Peyer's patch (tissue), 4 donors: ENCODE measurements around the gene LANCL3. TPM values are rescaled to one million over a fixed set of nuclear protein-coding genes. Genes with fewer than 3 reads are reported as not detected.

ENCODE experiments used
- DNase-seq, 3 donors: peaks; one replicate each; pipeline ENCODE4 v3.0.0-alpha.2; 2017 to 2019
- H3K27ac ChIP-seq, 4 donors: fragments of 200-600 bp; sonication (generic); one replicate each; pipeline ENCODE4 v1.5.1; 2016 to 2019
- H3K27me3 ChIP-seq, 2 donors: fragments of 200-600 bp; sonication (generic); one replicate each; pipeline ENCODE4 v1.5.1; 2019
- H3K36me3 ChIP-seq, 3 donors: fragments of 200-600 bp; sonication (generic); one replicate each; pipeline ENCODE4 v1.5.1; 2016 to 2019
- H3K4me1 ChIP-seq, 4 donors: fragments of 200-600 bp; sonication (generic); one replicate each; pipeline ENCODE4 v1.5.1; 2016 to 2019
- H3K4me3 ChIP-seq, 4 donors: fragments of 200-600 bp; sonication (generic); 1 replicate in 3 of 4; 2 replicates in 1 of 4; pipeline ENCODE4 v1.5.1; 2016 to 2019; ENCODE audit warnings: mild to moderate bottlenecking in 1 of 4
- H3K9me3 ChIP-seq, 4 donors: fragments of 200-600 bp; sonication (generic); one replicate each; pipeline ENCODE4 v1.5.1; 2016 to 2019; ENCODE audit warnings: mild to moderate bottlenecking in 1 of 4
- CTCF ChIP-seq, 6 experiments: fragments of 450-650 bp in 4 of 6; fragments of 200-600 bp in 2 of 6; sonication (generic) in 1 of 6; IDR thresholded peaks; one replicate each; pipeline ENCODE4 v1.5.1; 2017 to 2019; ENCODE audit warnings: antibody characterized with exemption in 6 of 6, mild to moderate bottlenecking in 3 of 6, moderate library complexity in 1 of 6
- POLR2A ChIP-seq, 2 donors: fragments of 450-650 bp; IDR thresholded peaks; one replicate each; pipeline ENCODE4 v1.5.1; 2017; ENCODE audit warnings: antibody characterized with exemption in 2 of 2, mild to moderate bottlenecking in 2 of 2, moderate library complexity in 2 of 2
- total RNA-seq, 4 donors: library from RNA; depleted of rRNA; stranded (reverse); fragments of >200 nt; gene quantifications; one replicate each; pipeline ENCODE4 v1.1.0, GENCODE V29; 2016

LANCL3 gene
- total RNA-seq, 4 donors from 2014 or later: 0.28 to 3.4 (median 0.88) TPM; not detected in 1

- TF ChIP-seq POLR2A (IDR thresholded peaks at IDR 0.05) (peak; percentile 51 to 60), CTCF (IDR thresholded peaks at IDR 0.05) (no peak)
- peak; percentile 25 to 78 (median 78) for DNase-seq
- H3K27ac ChIP-seq: peak within 1 kb of the TSS; percentile 62 to 94 (median 82)
Measured at GRCh38 chrX:37685381-37686359, 114.2 kb downstream of the LANCL3 start, which contains the start of gene XK. Gene XK, plus strand, starts transcription at chrX:37685791. Its CDS starts 171 bp downstream, at chrX:37685962.

GRCh38 chrX:37686369-37686995, 115.0 kb downstream of the LANCL3 start:
- no peak for DNase-seq
- Histone ChIP-seq H3K36me3 (no peaks in the 10 kb centered on the region), H3K4me1 (no peaks in the 10 kb centered on the region), H3K27me3 (no peaks in the 10 kb centered on the region), H3K27ac (peak overlapping the region in 3 of 4 donors; percentile 71 to 94 (median 92)), H3K9me3 (no peaks in the 10 kb centered on the region), H3K4me3 (peak overlapping the region; percentile 37 to 64 (median 50))
- no peak for TF ChIP-seq POLR2A (IDR thresholded peaks at IDR 0.05)
- TF ChIP-seq CTCF (IDR thresholded peaks at IDR 0.05): no peak

More at GRCh38 chrX:37685381-37686359, 114.2 kb downstream of the LANCL3 start, which contains the start of gene XK:
- H3K9me3 ChIP-seq: no peaks in the 10 kb centered on the region
- H3K4me3 ChIP-seq: peak within 1 kb of the TSS; percentile 37 to 64 (median 50)
- no peaks in the 10 kb centered on the region for H3K36me3 ChIP-seq
- no peaks in the 10 kb centered on the region for H3K4me1 ChIP-seq
- no peaks in the 10 kb centered on the region for H3K27me3 ChIP-seq

GRCh38 chrX:37686996-37687395, 115.5 kb downstream of the LANCL3 start:
- H3K36me3 ChIP-seq: no peaks in the 10 kb centered on the region
- peak overlapping the region in 2 of 4 donors; percentile 59 to 64 for H3K4me3 ChIP-seq
- no peaks in the 10 kb centered on the region for H3K9me3 ChIP-seq
- DNase-seq: no peak
- H3K27ac ChIP-seq: peak overlapping the region in 2 of 4 donors; percentile 92 to 94
- no peaks in the 10 kb centered on the region for H3K27me3 ChIP-seq
- TF ChIP-seq CTCF (IDR thresholded peaks at IDR 0.05) (peak in 1 of 6 experiments; percentile 2), POLR2A (IDR thresholded peaks at IDR 0.05) (no peak)
- H3K4me1 ChIP-seq: no peaks in the 10 kb centered on the region

- DNase-seq: no peak
- no peaks in the 10 kb centered on the region for H3K27me3 ChIP-seq
Measured at GRCh38 chrX:37690119-37690518, 118.7 kb downstream of the LANCL3 start.

More at GRCh38 chrX:37690119-37690518, 118.7 kb downstream of the LANCL3 start:
- Histone ChIP-seq H3K4me3 (no peak overlapping the region), H3K27ac (no peak overlapping the region), H3K9me3 (no peaks in the 10 kb centered on the region), H3K4me1 (no peaks in the 10 kb centered on the region), H3K36me3 (no peaks in the 10 kb centered on the region)
- no peak for TF ChIP-seq POLR2A (IDR thresholded peaks at IDR 0.05)
- no peak for TF ChIP-seq CTCF (IDR thresholded peaks at IDR 0.05)
